ENCODE results near the gene MAD2L2.

Gene MAD2L2

GRCh38 chr1:11626551-11626950, 54.4 kb downstream of the MAD2L2 start:
- Mint-ChIP-seq H3K4me3 (no peak overlapping the region), H3K27me3 (ENCODE audit: low read depth) (peaks cover 30% of the 10 kb centered on the region)

More at GRCh38 chr1:11626551-11626950, 54.4 kb downstream of the MAD2L2 start:
- no peak overlapping the region for H3K27ac Mint-ChIP-seq
- H3K36me3 Mint-ChIP-seq (ENCODE audit: low read depth): no peaks in the 10 kb centered on the region
- no peaks in the 10 kb centered on the region for H3K9me3 Mint-ChIP-seq
- no peaks in the 10 kb centered on the region for H3K4me1 Mint-ChIP-seq
- TF ChIP-seq CTCF (IDR thresholded peaks at IDR 0.05; ENCODE audit: unreplicated experiment in 3 of 3): no peak

Data from nephron (organoid).